Measurements from ENCODE around the gene RPA3.
"Not testable (repeated sequence)": the region's sequence is repeated elsewhere in the genome, so short reads cannot be mapped to it uniquely, and the experiment has no call there.

Gene RPA3

GRCh38 chr7:7688956-7689355, 29.5 kb downstream of the RPA3 start:
- no peak for DNase-seq

GRCh38 chr7:7688310-7688709, 30.1 kb downstream of the RPA3 start:
- DNase-seq: no peak

- DNase-seq: no peak
Observed at GRCh38 chr7:7687800-7688199, 30.6 kb downstream of the RPA3 start.

GRCh38 chr7:7686811-7687508, 31.4 kb downstream of the RPA3 start:
- no peak for DNase-seq

GRCh38 chr7:7682861-7683260, 35.5 kb downstream of the RPA3 start:
- no peak for DNase-seq

GRCh38 chr7:7681936-7682329, 36.5 kb downstream of the RPA3 start:
- DNase-seq: no peak

GRCh38 chr7:7681191-7681935, 37.0 kb downstream of the RPA3 start:
- DNase-seq: peak; percentile 57 to 82

GRCh38 chr7:7679640-7680039, 38.8 kb downstream of the RPA3 start:
- DNase-seq: peak in 1 of 2 experiments; percentile 10

GRCh38 chr7:7675686-7676085, 42.7 kb downstream of the RPA3 start:
- no peak for DNase-seq

- no peak for DNase-seq
Observed at GRCh38 chr7:7673240-7673550, 45.2 kb downstream of the RPA3 start.

GRCh38 chr7:7672545-7673239, 45.7 kb downstream of the RPA3 start:
- DNase-seq: no peak

GRCh38 chr7:7671361-7671760, 47.0 kb downstream of the RPA3 start:
- no peak for DNase-seq

GRCh38 chr7:7670490-7670889, 47.9 kb downstream of the RPA3 start:
- no peak for DNase-seq

GRCh38 chr7:7668706-7669105, 49.7 kb downstream of the RPA3 start:
- no peak for DNase-seq

GRCh38 chr7:7667187-7667586, 51.2 kb downstream of the RPA3 start:
- DNase-seq: no peak

GRCh38 chr7:7665031-7665430, 53.4 kb downstream of the RPA3 start:
- no peak for DNase-seq

GRCh38 chr7:7664291-7664690, 54.1 kb downstream of the RPA3 start:
- DNase-seq: no peak

GRCh38 chr7:7662527-7662926, 55.9 kb downstream of the RPA3 start:
- no peak for DNase-seq

- not testable (repeated sequence) for DNase-seq
Observed at GRCh38 chr7:7656459-7656858, 61.9 kb downstream of the RPA3 start.

- DNase-seq: peak in 1 of 2 experiments; percentile 29
Observed at GRCh38 chr7:7654964-7655715, 63.3 kb downstream of the RPA3 start.

- peak in 1 of 2 experiments; percentile 31 for DNase-seq
Observed at GRCh38 chr7:7653593-7654187, 64.7 kb downstream of the RPA3 start.

GRCh38 chr7:7652798-7653540, 65.4 kb downstream of the RPA3 start:
- DNase-seq: no peak

Measured in NCI-H526 (cell line).